Gastroesophageal sphincter (tissue), 3 donors: ENCODE results near the gene LHX5.

ENCODE experiments used
- POLR2A ChIP-seq, 2 donors: fragments of 450-650 bp; IDR thresholded peaks; one replicate each; pipeline ENCODE4 v1.6.1; 2017; ENCODE audit warnings: antibody characterized with exemption in 2 of 2, mild to moderate bottlenecking in 2 of 2, moderate library complexity in 1 of 2
- TF ChIP-seq, protein P1 (sequence below), 4 experiments: fragments of 200-600 bp in 2 of 4; fragments of 450-650 bp in 2 of 4; sonication (generic) in 1 of 4; IDR thresholded peaks; one replicate each; pipeline ENCODE4 v1.5.1; 2017 to 2019; ENCODE audit warnings: antibody characterized with exemption in 4 of 4, mild to moderate bottlenecking in 2 of 4, moderate library complexity in 2 of 4

- TF ChIP-seq, protein P1, sequence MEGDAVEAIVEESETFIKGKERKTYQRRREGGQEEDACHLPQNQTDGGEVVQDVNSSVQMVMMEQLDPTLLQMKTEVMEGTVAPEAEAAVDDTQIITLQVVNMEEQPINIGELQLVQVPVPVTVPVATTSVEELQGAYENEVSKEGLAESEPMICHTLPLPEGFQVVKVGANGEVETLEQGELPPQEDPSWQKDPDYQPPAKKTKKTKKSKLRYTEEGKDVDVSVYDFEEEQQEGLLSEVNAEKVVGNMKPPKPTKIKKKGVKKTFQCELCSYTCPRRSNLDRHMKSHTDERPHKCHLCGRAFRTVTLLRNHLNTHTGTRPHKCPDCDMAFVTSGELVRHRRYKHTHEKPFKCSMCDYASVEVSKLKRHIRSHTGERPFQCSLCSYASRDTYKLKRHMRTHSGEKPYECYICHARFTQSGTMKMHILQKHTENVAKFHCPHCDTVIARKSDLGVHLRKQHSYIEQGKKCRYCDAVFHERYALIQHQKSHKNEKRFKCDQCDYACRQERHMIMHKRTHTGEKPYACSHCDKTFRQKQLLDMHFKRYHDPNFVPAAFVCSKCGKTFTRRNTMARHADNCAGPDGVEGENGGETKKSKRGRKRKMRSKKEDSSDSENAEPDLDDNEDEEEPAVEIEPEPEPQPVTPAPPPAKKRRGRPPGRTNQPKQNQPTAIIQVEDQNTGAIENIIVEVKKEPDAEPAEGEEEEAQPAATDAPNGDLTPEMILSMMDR (IDR thresholded peaks at IDR 0.05), result no peak
- TF ChIP-seq POLR2A (IDR thresholded peaks at IDR 0.05), result no peak
Observed at GRCh38 chr12:113470871-113471618, 626 bp downstream of the LHX5 start.
